Neural crest cell (in vitro differentiated cells): Measurements from ENCODE around the gene SNX32. TPM values are rescaled to one million over a fixed set of nuclear protein-coding genes. Genes with fewer than 3 reads are reported as not detected.

Experiments
- DNase-seq: peaks from one replicate; pipeline ENCODE4 v3.0.0; 2021; ENCODE audit warnings: low read depth, mixed read lengths, low spot score
- H3K27ac Mint-ChIP-seq: one replicate; pipeline ENCODE4 v1.8.0; 2021; ENCODE audit warnings: mild to moderate bottlenecking, mixed read lengths; ENCODE audit not compliant: unreplicated experiment
- H3K27me3 Mint-ChIP-seq: 2 replicates; pipeline ENCODE4 v1.8.0; 2021; ENCODE audit warnings: low read depth, mild to moderate bottlenecking, mixed read lengths
- H3K36me3 Mint-ChIP-seq: 2 replicates; pipeline ENCODE4 v1.8.0; 2021; ENCODE audit warnings: low read depth, mild to moderate bottlenecking, mixed read lengths
- H3K4me1 Mint-ChIP-seq: 2 replicates; pipeline ENCODE4 v1.8.0; 2021; ENCODE audit warnings: mixed read lengths
- H3K4me3 Mint-ChIP-seq: one replicate; pipeline ENCODE4 v1.8.0; 2021; ENCODE audit warnings: mild to moderate bottlenecking, mixed read lengths
- H3K9me3 Mint-ChIP-seq: 2 replicates; pipeline ENCODE4 v1.8.0; 2021; ENCODE audit warnings: mixed read lengths
- CTCF ChIP-seq: fragments of 200-600 bp; sonication (generic); conservative IDR thresholded peaks from 2 replicates; pipeline ENCODE4 v1.5.0; 2021; ENCODE audit warnings: antibody characterized with exemption, mild to moderate bottlenecking
- total RNA-seq: library from RNA; stranded (reverse); gene quantifications from 2 replicates; pipeline ENCODE4 v1.2.1, GENCODE V29; 2021

The SNX32 gene
- total RNA-seq, 1 donor from 2014 or later = 1.9 TPM

- DNase-seq = no peak
- Mint-ChIP-seq H3K4me3 (peak within 1 kb of the TSS; percentile 92), H3K36me3 (no peaks in the 10 kb centered on the region), H3K27me3 (peaks cover 4% of the 10 kb centered on the region), H3K27ac (peak within 1 kb of the TSS; percentile 81), H3K9me3 (no peaks in the 10 kb centered on the region), H3K4me1 (peaks cover 31% of the 10 kb centered on the region)
- TF ChIP-seq CTCF = no peak
Measured at GRCh38 chr11:65872586-65873317, 39.0 kb downstream of the SNX32 start, which contains the start of gene EFEMP2. EFEMP2 (minus strand) TSS chr11:65872800; CDS start chr11:65872354, 446 bp downstream.

GRCh38 chr11:65873318-65874156 is 39.8 kb downstream of the SNX32 start:
- Mint-ChIP-seq H3K4me1 (peaks cover 25% of the 10 kb centered on the region), H3K36me3 (no peaks in the 10 kb centered on the region), H3K27ac (peak overlapping the region; percentile 81), H3K27me3 (peaks cover 4% of the 10 kb centered on the region), H3K4me3 (peak overlapping the region; percentile 92), H3K9me3 (no peaks in the 10 kb centered on the region)
- no peak for TF ChIP-seq CTCF
- peak; percentile 98 for DNase-seq

GRCh38 chr11:65879617-65880016 is 45.9 kb downstream of the SNX32 start, which contains the start of gene CTSW:
CTSW (plus strand) TSS chr11:65879837; CDS start chr11:65879855, 18 bp downstream.
- Mint-ChIP-seq H3K9me3 (no peaks in the 10 kb centered on the region), H3K36me3 (peaks cover 3% of the 10 kb centered on the region), H3K27ac (no peak within 1 kb of the TSS), H3K4me3 (peak within 1 kb of the TSS; percentile 49), H3K27me3 (no peaks in the 10 kb centered on the region), H3K4me1 (peaks cover 3% of the 10 kb centered on the region)
- DNase-seq = no peak
- no peak for TF ChIP-seq CTCF

- peaks cover 4% of the 10 kb centered on the region for H3K36me3 Mint-ChIP-seq
- H3K4me1 Mint-ChIP-seq = peaks cover 6% of the 10 kb centered on the region
- no peak overlapping the region for H3K27ac Mint-ChIP-seq
- no peak for TF ChIP-seq CTCF
- no peaks in the 10 kb centered on the region for H3K27me3 Mint-ChIP-seq
- H3K9me3 Mint-ChIP-seq = no peaks in the 10 kb centered on the region
- DNase-seq = no peak
- H3K4me3 Mint-ChIP-seq = peak overlapping the region; percentile 49
Measured at GRCh38 chr11:65880027-65880426, 46.3 kb downstream of the SNX32 start.

- H3K9me3 Mint-ChIP-seq = no peaks in the 10 kb centered on the region
- no peaks in the 10 kb centered on the region for H3K27me3 Mint-ChIP-seq
- peaks cover 6% of the 10 kb centered on the region for H3K4me1 Mint-ChIP-seq
- no peak for TF ChIP-seq CTCF
- peaks cover 4% of the 10 kb centered on the region for H3K36me3 Mint-ChIP-seq
- DNase-seq = no peak
- H3K4me3 Mint-ChIP-seq = peak overlapping the region; percentile 62
- no peak overlapping the region for H3K27ac Mint-ChIP-seq
Measured at GRCh38 chr11:65880844-65881421, 47.2 kb downstream of the SNX32 start.
